Mesenchymal stem cell (in vitro differentiated cells and primary cell): Measurements from ENCODE around the gene RCBTB1.
A peak's percentile ranks its signal among the peaks of the same experiment; 100 is the strongest.

ENCODE experiments used
- DNase-seq: peaks from one replicate; pipeline ENCODE4 v3.0.0-alpha.2; 2013
- H2AFZ ChIP-seq: one replicate; pipeline ENCODE4 v1.6.1; 2013; ENCODE audit warnings: low read depth, mild to moderate bottlenecking, control low read depth, inconsistent platforms, low read length, moderate library complexity
- H2AK5ac ChIP-seq: 2 replicates; pipeline ENCODE4 v1.6.1; 2013; ENCODE audit warnings: low read length, moderate library complexity, mild to moderate bottlenecking, inconsistent platforms; ENCODE audit not compliant: severe bottlenecking
- H2BK120ac ChIP-seq: one replicate; pipeline ENCODE4 v1.6.1; 2013; ENCODE audit warnings: low read depth, mild to moderate bottlenecking, inconsistent platforms, low read length, moderate library complexity
- H2BK12ac ChIP-seq, 2 experiments: one replicate each; pipeline ENCODE4 v1.6.1; 2013; ENCODE audit warnings: inconsistent platforms in 2 of 2, low read length in 2 of 2, mild to moderate bottlenecking in 2 of 2, moderate library complexity in 2 of 2, control low read depth in 1 of 2
- H2BK15ac ChIP-seq: one replicate; pipeline ENCODE4 v1.6.1; 2013; ENCODE audit warnings: mild to moderate bottlenecking, low read depth, inconsistent platforms; ENCODE audit not compliant: poor library complexity, severe bottlenecking
- H2BK5ac ChIP-seq: 2 replicates; pipeline ENCODE4 v1.6.1; 2013; ENCODE audit warnings: low read depth, mild to moderate bottlenecking, low read length, control low read depth, inconsistent platforms; ENCODE audit not compliant: poor library complexity, severe bottlenecking
- H3K14ac ChIP-seq, 2 experiments: one replicate each; pipeline ENCODE4 v1.6.1; 2013; ENCODE audit warnings: inconsistent platforms in 2 of 2, low read length in 2 of 2, control low read depth in 1 of 2, mild to moderate bottlenecking in 1 of 2, moderate library complexity in 1 of 2
- H3K18ac ChIP-seq, 2 experiments: one replicate each; pipeline ENCODE4 v1.6.1; 2013; ENCODE audit warnings: inconsistent platforms in 2 of 2, low read length in 2 of 2, control low read depth in 1 of 2, low read depth in 1 of 2, mild to moderate bottlenecking in 1 of 2
- H3K23ac ChIP-seq, 2 experiments: one replicate each; pipeline ENCODE4 v1.6.1; 2013; ENCODE audit warnings: inconsistent platforms in 2 of 2, low read length in 2 of 2, mild to moderate bottlenecking in 2 of 2, moderate library complexity in 2 of 2, control low read depth in 1 of 2
- H3K27ac ChIP-seq: 2 replicates; pipeline ENCODE4 v1.5.1; 2013; ENCODE audit warnings: mild to moderate bottlenecking, moderate library complexity, low read length, control low read depth, inconsistent platforms; ENCODE audit not compliant: poor library complexity, severe bottlenecking
- H3K27me3 ChIP-seq, 2 experiments: 2 replicates each; pipeline versions ENCODE4 v1.6.1 to v1.7.0; 2013; ENCODE audit warnings: low read length in 2 of 2, mild to moderate bottlenecking in 2 of 2, moderate library complexity in 2 of 2, control low read depth in 1 of 2, inconsistent platforms in 1 of 2; ENCODE audit not compliant: control insufficient read depth in 1 of 2, insufficient read depth in 1 of 2
- H3K36me3 ChIP-seq, 2 experiments: 2 replicates each; pipeline versions ENCODE4 v1.6.1 to v1.7.0; 2013; ENCODE audit warnings: low read length in 2 of 2, control low read depth in 1 of 2, inconsistent platforms in 1 of 2, low read depth in 1 of 2, mild to moderate bottlenecking in 1 of 2; ENCODE audit not compliant: insufficient read depth in 2 of 2, control insufficient read depth in 1 of 2
- H3K4ac ChIP-seq, 2 experiments: one replicate each; pipeline ENCODE4 v1.6.1; 2013; ENCODE audit warnings: inconsistent platforms in 2 of 2, low read length in 2 of 2, mild to moderate bottlenecking in 2 of 2, moderate library complexity in 2 of 2, control low read depth in 1 of 2, low read depth in 1 of 2
- H3K4me1 ChIP-seq: 2 replicates; pipeline ENCODE4 v1.6.1; 2013; ENCODE audit warnings: low read depth, low read length, control low read depth; ENCODE audit not compliant: control insufficient read depth, insufficient read depth
- H3K4me2 ChIP-seq: 2 replicates; pipeline ENCODE4 v1.6.1; 2013; ENCODE audit warnings: low read length, mild to moderate bottlenecking, inconsistent platforms; ENCODE audit not compliant: poor library complexity, severe bottlenecking
- H3K4me3 ChIP-seq, 2 experiments: 2 replicates each; pipeline versions ENCODE4 v1.5.1 to v1.7.0; 2013; ENCODE audit warnings: low read length in 2 of 2, mild to moderate bottlenecking in 2 of 2, control low read depth in 1 of 2, low read depth in 1 of 2; ENCODE audit not compliant: insufficient read depth in 1 of 2
- H3K79me1 ChIP-seq: replicated peaks from 2 replicates; pipeline ENCODE4 v1.6.1; 2013; ENCODE audit warnings: mild to moderate bottlenecking, control low read depth, low read length, inconsistent platforms; ENCODE audit not compliant: poor library complexity, severe bottlenecking
- H3K9ac ChIP-seq: 2 replicates; pipeline ENCODE4 v1.7.0; 2013; ENCODE audit warnings: mild to moderate bottlenecking, low read length, moderate library complexity
- H3K9me3 ChIP-seq: 2 replicates; pipeline ENCODE4 v1.7.0; 2013; ENCODE audit warnings: mild to moderate bottlenecking, low read length; ENCODE audit not compliant: control insufficient read depth
- H4K8ac ChIP-seq: one replicate; pipeline ENCODE4 v1.6.1; 2013; ENCODE audit warnings: inconsistent platforms, mild to moderate bottlenecking, low read length, moderate library complexity
- H4K91ac ChIP-seq: one replicate; pipeline ENCODE4 v1.6.1; 2013; ENCODE audit warnings: mild to moderate bottlenecking, low read length, inconsistent platforms
- WGBS: methylation state at CpG from one replicate; pipeline ENCODE4 v1.1.7; 2013; ENCODE audit warnings: mixed read lengths; 5-methylcytosine and 5-hydroxymethylcytosine counted together

RCBTB1 gene

GRCh38 chr13:49629947-49630346, 44.6 kb upstream of the RCBTB1 start:
- H4K8ac ChIP-seq, result peak overlapping the region; percentile 66
- no peak overlapping the region for H3K23ac ChIP-seq
- H3K4me3 ChIP-seq, result no peak overlapping the region
- H4K91ac ChIP-seq, result no peak overlapping the region
- H2BK120ac ChIP-seq, result no peak overlapping the region
- no peak overlapping the region for H3K4me2 ChIP-seq
- H3K4ac ChIP-seq, result peak overlapping the region in 1 of 2 experiments; percentile 48
- H2AFZ ChIP-seq, result no peak overlapping the region
- H3K36me3 ChIP-seq, result no peaks in the 10 kb centered on the region
- H2AK5ac ChIP-seq, result no peak overlapping the region
- H3K27me3 ChIP-seq, result no peaks in the 10 kb centered on the region
- DNase-seq, result peak; percentile 30
- H3K4me1 ChIP-seq, result peaks cover 11% of the 10 kb centered on the region
- H3K14ac ChIP-seq, result no peak overlapping the region
- no peaks in the 10 kb centered on the region for H3K79me1 ChIP-seq
- no peak overlapping the region for H3K27ac ChIP-seq
- peak overlapping the region; percentile 37 for H2BK15ac ChIP-seq
- H2BK12ac ChIP-seq, result no peak overlapping the region
- 73% methylated on average over 4 of the region's 4 CpGs for WGBS
- H3K18ac ChIP-seq, result no peak overlapping the region
- no peak overlapping the region for H3K9ac ChIP-seq
- H2BK5ac ChIP-seq, result no peak overlapping the region
- H3K9me3 ChIP-seq, result no peaks in the 10 kb centered on the region

GRCh38 chr13:49629196-49629938, 44.0 kb upstream of the RCBTB1 start:
- H3K4ac ChIP-seq, result no peak overlapping the region
- no peak overlapping the region for H3K4me3 ChIP-seq
- no peak overlapping the region for H3K14ac ChIP-seq
- H2BK5ac ChIP-seq, result no peak overlapping the region
- H2AK5ac ChIP-seq, result no peak overlapping the region
- H3K23ac ChIP-seq, result no peak overlapping the region
- no peaks in the 10 kb centered on the region for H3K36me3 ChIP-seq
- WGBS, result 84% methylated on average over 6 of the region's 8 CpGs
- H4K91ac ChIP-seq, result no peak overlapping the region
- DNase-seq, result peak; percentile 65
- H4K8ac ChIP-seq, result no peak overlapping the region
- no peak overlapping the region for H2BK12ac ChIP-seq
- H3K27me3 ChIP-seq, result no peaks in the 10 kb centered on the region
- H2AFZ ChIP-seq, result no peak overlapping the region
- H3K79me1 ChIP-seq, result no peaks in the 10 kb centered on the region
- no peak overlapping the region for H3K9ac ChIP-seq
- H3K27ac ChIP-seq, result no peak overlapping the region
- no peak overlapping the region for H2BK15ac ChIP-seq
- H3K18ac ChIP-seq, result no peak overlapping the region
- no peaks in the 10 kb centered on the region for H3K9me3 ChIP-seq
- no peak overlapping the region for H2BK120ac ChIP-seq
- no peak overlapping the region for H3K4me2 ChIP-seq
- H3K4me1 ChIP-seq, result peaks cover 11% of the 10 kb centered on the region

- DNase-seq, result no peak
- Histone ChIP-seq H3K4me1 (peaks cover 11% of the 10 kb centered on the region), H3K79me1 (no peaks in the 10 kb centered on the region), H3K18ac (peak within 1 kb of the TSS; percentile 11 to 77), H4K8ac (peak within 1 kb of the TSS; percentile 93), H3K9ac (no peak within 1 kb of the TSS), H2BK5ac (no peak within 1 kb of the TSS), H3K4ac (no peak within 1 kb of the TSS), H3K27ac (no peak within 1 kb of the TSS), H2BK15ac (no peak within 1 kb of the TSS), H4K91ac (no peak within 1 kb of the TSS), H3K4me3 (no peak within 1 kb of the TSS), H3K23ac (no peak within 1 kb of the TSS), H3K14ac (no peak within 1 kb of the TSS), H2AK5ac (no peak within 1 kb of the TSS), H3K36me3 (no peaks in the 10 kb centered on the region), H2BK120ac (no peak within 1 kb of the TSS), H3K9me3 (no peaks in the 10 kb centered on the region), H3K4me2 (no peak within 1 kb of the TSS), H2BK12ac (no peak within 1 kb of the TSS), H3K27me3 (no peaks in the 10 kb centered on the region), H2AFZ (peak within 1 kb of the TSS; percentile 64)
- WGBS, result 46% methylated on average over 14 of the region's 17 CpGs
Observed at GRCh38 chr13:49627831-49628652, 42.7 kb upstream of the RCBTB1 start, which contains the start of gene ARL11. ARL11 (plus strand) TSS chr13:49628507; CDS start chr13:49630448, 1,941 bp downstream.
